GM18498 (cell line): Measurements from ENCODE around the gene DSCAML1.

Experiments
- ATAC-seq: cut with Tn5 transposase; IDR thresholded peaks from one replicate; pipeline ENCODE4 v1.9.1; 2021; ENCODE audit warnings: mild to moderate bottlenecking, moderate library complexity; ENCODE audit not compliant: unreplicated experiment

DSCAML1 gene

DNA sequence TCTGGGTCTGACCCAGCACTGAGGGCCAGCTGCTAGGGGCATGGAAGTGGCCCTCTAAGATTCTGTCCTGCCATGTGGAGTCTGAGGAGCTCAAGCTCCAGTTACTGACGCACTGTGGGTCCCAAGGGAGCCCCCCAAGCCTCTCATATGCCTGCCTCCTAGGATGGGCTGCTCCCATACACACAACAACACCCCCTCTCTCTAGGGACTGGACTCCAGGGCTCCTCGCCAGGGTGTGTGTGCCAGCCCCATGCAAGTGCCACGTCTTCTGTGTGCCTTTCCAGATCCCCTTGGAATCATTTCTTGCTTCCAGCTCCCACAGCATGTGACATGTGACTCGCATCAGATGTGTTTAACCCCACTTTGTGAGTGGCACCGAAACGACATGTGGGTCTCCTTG lies 234.9 kb downstream of the DSCAML1 start:
- no peak for ATAC-seq

DNA sequence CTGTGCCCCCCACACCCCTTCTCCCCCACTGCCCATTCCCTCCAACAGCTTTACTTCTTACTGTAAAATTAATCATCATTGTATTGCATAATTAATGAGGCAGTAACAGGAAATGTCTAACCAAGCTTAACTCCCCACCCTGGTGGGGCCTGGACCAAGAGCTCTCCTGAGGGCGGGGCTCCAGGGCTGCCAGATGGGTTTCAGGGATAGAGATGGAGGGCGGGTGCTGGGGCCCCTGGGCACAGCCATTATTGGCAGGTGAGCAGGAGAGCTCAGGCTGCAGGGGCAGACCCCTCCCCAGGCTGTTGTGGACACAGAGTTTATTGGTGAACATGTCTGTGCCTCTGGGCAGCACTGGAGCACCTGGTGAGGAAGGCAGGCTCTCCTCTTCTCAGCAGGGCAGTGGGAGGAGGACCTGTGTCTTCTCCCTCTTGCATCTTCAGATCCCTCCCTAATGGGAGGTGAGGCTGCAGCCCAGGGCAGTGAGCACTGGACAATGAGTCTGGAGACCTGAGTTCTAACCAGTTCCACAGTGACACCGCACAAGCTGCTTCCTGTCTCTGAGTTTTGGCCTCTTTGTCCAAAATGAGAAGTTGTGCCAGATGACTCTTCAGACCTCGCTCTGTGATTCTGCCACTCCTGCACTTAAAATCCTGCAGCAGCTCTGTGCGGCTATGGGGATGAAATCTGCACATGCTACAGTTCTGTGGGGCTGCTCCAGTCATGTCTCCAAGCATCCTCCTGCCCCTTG lies 236.1 kb downstream of the DSCAML1 start:
- no peak for ATAC-seq

DNA sequence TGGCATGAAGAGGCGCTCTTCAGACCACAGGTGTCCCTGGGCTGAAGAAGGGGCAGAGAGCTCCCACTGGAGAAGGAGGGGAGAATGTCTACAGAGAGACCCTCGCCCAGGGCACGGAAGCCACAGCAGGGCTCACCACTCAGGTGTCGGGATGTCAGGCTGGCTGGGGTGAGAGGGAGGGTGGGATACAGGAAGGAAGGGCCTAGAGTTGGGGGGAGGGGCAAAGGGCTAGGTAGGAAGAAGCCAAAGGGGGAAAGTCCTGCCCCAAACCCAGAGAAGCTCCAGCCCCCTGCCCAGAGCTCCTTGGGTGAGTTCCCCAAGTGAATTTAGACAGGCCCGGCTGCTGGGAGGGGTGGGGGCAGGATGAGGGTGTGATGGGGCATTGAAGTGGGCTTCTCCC lies 237.3 kb downstream of the DSCAML1 start:
- ATAC-seq, result no peak

DNA sequence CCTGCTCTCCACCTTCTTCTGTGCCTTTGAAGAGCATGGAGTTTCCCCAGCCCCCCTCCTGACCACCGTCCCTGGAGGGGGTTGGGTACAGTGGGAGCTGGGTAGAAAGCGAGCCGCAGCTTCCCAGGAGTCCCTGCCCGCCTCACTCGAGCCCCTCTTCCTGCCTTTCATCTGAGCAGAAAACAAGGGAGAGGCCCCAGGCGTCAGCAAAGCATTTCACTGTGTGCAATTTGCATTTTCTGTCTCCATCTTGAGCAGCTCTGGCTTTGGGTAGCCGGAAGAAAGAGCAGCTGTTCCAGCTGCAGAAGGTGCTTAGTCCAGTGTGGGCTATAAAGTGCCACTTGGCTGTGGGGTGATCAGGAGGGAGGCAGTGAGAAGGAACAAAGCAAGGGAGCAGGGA lies 239.7 kb downstream of the DSCAML1 start:
- no peak for ATAC-seq

DNA sequence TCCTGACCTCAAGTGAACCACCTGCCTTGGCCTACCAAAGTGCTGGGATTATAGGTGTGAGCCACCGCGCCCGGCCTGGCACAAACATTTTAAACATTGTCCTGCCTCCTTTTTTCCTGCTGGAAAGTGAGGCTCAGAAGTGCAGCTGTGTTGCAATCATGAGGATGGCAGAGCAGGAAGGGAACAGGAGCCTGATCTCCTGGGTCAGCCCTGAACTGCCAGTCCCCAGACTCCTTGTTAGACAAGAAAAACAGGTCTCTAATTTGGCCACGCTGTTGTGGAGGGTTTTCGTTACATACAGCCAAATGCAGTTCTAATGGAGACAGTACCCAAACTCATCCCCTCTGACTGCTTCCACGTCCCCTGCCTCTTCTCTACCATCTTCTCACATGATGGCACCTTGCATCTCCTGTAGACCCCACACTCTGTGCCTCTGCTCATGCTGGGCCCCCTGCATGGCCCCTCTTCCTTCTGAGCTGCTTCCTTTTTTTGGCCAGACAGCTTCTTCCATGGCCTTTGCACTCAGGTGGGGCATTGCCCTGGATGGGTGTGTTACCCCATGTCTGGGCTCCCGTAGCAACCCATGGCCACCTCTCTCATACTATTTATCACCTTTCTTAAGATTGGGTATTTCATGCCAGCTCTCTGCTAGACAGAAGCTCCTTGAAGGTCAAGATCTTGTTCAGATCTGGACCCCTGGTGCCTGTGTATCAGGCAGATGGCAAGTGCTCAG lies 242.2 kb downstream of the DSCAML1 start:
- ATAC-seq, result no peak

DNA sequence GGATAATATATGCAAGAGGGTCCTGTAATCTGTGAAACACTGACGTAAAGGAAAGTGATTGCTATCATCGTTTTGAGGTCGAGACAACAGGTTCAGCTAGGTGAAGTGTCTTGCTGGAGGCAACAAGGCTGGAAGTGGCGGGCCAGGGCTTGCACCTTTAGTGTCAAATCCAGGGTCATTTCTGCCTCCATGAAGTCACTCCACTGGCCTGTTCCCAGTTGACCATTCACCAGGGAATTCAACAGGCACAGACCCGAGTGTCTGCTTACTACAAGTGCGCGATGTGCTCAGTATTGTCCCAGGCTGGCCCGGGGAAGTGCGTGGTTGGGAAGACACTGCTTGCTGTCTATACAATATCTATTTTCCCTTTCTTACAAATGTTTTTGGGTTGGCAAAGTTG lies 244.4 kb downstream of the DSCAML1 start:
- no peak for ATAC-seq

DNA sequence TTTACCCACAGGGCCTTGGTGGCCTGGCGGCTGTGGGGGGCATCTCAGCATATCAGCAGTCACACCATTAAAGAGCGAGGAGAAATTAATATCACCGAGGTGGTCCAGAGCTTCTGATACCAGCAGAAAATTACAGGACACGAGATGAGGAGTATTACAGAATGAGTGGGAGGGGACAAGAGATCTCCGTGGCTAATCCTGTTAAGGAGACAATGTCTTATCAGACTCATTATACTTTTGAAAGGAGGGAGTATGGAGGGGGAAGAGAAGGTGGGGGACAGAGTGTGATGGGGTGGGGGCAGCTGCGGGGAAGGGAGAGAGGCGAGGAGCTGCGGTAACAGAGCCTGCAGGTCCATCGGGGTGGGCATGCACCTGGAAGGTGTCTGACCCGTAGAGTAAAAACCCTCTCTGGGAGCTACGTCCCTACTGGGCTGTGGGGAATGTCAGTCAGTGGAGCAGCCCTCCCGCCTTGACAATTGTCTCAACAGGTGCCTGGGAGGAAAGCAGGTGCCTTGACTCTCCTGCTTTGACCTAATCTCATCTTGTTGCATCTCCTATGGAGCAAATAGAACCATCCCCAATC lies 245.2 kb downstream of the DSCAML1 start:
- no peak for ATAC-seq

DNA sequence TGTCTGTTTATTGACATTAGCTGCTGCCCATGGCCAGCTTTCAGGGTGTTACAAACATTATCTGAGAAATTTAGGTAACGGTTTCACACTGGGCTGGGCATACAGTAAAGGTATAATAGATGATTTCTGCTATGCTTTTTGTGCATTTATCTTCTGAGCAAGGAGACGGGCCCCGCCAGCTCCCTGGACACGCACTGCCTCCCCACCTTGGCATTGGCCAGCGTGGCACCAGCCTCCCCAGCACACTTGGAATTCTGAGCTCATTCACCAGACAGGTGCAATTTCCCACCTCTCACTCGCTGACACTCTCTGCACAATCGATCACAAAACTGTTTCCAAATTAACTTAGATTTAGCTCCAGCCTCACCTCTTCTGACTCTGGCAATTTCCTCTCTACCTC lies 246.6 kb downstream of the DSCAML1 start:
- no peak for ATAC-seq

DNA sequence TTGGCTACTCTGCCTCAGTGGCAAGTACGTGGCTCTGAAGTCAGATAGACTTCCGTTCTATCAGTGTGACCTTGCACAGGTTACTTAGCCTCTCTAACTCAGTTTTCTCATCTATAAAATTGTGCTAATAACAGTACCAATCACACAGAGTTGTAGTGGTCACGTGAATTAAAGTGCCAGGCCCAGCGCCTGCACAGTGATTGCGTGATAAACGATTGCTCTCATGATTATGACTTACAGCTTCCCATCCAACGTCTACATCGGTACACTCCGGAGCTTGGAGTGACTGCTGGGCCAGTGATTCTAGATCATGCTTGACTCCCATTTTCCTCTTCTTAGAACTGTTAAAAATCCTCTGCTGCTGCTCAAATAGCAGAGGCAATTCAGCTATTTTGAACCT lies 247.6 kb downstream of the DSCAML1 start:
- ATAC-seq, result no peak

DNA sequence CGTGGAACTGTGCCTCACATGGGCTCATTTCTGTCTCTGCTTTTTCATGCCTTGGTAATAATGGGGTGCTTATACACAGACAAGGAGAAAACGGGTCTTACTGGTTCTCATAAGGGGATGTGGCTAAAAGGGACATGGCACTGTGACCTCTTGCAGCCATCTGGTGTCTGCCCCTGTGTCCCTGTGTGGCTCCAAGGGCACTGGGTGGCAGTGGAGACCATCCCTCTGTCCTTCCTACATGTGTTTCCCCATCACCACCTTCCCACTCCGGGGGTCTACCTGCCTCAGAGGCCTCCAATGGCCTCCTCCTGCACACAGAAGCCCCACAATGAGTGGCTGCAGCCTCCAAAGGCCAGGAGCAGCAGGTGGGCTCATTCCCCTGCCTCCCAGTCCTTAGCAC lies 248.1 kb downstream of the DSCAML1 start:
- no peak for ATAC-seq

DNA sequence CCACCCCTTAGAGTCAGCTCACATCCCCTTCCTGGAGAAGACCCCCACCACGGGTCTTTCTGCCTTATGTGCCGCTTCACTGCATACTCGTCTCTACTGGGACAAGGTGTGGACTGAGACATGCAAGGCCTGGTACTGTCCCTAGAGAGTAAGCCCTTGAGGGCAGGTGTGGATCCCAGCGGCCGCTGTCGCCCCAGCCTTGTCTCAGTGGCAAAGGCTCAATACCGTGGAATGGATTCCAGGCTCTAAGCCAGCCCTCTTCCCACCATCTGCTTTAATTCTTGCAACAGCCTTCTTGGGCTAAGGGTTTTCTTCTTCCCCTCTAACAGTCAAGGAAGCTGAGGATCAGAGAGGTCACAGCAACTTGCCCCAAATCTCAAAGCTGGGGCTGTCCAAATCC lies 249.1 kb downstream of the DSCAML1 start:
- ATAC-seq, result no peak

DNA sequence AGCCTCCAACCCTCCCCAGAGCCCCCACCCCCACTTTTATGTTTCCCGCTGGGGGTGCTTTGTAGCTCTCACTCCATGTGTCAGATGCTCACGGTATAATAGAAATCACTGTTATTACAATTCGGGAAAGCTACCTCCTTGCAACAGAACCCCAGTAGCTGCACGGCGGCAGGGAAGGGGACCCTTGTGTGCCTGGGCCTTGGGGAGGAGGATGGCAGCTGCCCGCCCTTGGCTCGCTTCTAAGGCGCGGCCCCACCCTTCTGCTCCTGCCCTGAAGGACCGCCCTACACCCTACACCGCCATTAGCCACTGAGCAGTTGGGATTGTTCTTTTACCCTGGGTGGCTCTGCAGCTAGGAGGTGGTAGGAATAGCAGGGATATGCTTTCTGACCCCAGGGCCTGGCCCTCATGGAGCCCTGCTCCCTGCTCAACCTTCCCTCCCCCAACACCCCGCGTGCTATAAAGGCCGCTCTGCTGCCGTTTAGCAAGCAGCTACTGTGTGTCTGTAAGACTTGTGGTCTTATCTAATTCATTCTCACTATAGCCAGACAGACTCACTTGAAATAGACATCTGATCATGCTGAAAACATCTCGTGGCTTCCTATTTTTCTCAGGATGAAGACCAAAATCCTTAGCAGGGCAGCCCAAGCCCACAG lies 249.7 kb downstream of the DSCAML1 start:
- no peak for ATAC-seq

DNA sequence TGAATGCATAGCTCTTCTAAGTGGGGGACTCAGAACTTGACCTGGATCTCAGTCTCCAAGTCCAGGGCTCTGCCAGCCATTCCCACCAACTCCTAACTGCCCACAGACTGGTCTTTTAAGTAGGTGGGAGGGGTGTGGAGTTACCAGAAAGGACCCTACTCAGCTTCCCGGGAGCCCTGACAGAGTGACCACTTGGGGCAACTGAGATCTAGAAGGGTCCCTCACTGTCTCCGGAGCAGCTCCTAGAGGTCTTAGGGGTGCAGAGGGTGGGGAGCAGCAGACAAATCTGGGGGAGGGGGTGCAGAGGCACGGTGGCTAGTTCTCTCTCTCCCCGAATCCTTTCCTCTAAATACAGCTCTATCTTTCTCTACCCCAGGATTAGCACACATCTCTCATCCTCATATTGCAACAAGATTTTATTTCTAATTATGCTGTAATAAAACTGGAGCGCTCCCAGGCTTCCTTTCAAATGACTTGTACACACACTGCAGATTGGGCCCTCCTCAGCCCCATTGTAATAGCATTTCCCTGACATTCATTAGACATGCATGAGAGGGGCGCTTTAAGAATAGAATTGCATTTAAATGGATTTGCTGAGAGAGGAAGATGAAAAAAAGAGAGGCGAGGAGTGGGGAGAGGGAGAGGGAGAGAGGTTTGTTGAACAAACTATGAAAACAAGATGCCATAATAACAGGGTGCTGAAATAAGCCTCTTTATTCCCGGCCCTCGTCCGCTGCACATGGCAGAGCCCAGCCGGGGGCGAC lies 250.4 kb downstream of the DSCAML1 start:
- ATAC-seq, result no peak

DNA sequence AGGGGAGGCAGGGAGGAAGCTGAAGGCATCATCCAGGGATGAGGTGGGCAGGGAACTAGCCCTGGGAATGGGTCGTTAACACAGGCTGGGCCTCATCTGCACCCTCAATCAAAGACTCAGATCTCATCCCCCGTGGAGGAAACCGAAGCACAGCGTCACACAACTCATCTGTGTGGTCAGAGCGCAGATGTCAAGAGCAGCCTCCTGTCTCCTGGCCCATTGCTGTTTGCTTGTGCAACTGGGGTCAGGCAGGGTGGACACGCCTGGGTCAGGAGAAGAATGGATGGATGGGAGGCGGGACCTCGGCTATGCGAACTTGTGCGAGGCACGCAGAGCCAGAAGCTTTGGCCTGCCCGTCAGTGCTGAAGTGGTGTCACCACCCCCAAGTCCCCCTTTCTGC lies 251.3 kb downstream of the DSCAML1 start:
- ATAC-seq, result no peak

DNA sequence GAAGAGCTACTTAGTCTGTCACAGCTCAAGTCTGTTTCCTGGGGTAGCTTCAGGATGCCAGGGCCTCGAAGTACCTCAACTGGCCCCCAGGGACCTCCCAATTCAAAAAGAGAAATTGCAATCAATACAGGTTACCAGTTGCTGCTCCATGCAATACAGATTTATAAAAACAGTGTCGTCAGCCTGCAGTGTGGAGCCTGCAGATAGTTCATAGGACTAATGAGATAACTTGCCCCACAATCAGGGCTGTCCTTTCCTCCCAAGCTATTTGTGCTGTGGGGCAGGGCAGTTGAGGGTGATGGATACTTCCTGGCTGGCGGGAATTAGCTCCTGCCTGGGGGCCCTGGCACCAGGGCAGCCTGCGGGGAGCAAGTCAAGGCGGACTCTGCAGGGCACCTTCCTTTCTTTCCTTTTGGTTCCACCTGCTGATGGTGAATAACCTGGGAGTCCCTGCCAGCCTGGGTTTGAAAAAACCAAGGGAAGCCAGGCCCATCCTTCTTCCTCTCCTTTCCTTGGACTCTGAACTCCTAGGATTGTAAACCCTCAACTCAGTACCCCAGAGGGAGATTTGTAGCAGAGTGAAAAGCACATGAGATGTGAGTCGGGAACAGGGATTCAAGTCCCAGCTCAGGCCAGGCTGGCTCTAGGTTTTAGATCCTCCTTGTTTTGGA lies 252.8 kb downstream of the DSCAML1 start:
- ATAC-seq, result no peak

DNA sequence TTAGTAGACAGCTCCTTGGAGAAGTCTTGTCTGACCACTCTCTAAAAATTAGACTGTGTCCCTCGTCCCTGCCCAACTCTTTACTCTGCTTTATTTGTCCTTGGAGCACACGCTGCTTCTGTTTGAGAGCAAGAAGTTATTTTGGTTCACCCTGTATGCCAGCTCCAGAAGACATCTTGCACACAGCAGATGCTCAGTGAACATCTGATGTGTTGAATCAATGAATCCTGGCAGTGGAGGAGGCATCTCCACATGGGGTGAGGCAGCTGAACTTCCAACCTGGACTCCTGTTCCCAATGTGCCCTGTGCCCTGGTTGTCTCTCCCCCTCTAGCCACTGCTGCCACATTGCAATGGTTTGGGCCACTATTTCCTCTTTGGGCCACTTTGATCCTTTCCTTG lies 255.8 kb downstream of the DSCAML1 start:
- ATAC-seq, result no peak

DNA sequence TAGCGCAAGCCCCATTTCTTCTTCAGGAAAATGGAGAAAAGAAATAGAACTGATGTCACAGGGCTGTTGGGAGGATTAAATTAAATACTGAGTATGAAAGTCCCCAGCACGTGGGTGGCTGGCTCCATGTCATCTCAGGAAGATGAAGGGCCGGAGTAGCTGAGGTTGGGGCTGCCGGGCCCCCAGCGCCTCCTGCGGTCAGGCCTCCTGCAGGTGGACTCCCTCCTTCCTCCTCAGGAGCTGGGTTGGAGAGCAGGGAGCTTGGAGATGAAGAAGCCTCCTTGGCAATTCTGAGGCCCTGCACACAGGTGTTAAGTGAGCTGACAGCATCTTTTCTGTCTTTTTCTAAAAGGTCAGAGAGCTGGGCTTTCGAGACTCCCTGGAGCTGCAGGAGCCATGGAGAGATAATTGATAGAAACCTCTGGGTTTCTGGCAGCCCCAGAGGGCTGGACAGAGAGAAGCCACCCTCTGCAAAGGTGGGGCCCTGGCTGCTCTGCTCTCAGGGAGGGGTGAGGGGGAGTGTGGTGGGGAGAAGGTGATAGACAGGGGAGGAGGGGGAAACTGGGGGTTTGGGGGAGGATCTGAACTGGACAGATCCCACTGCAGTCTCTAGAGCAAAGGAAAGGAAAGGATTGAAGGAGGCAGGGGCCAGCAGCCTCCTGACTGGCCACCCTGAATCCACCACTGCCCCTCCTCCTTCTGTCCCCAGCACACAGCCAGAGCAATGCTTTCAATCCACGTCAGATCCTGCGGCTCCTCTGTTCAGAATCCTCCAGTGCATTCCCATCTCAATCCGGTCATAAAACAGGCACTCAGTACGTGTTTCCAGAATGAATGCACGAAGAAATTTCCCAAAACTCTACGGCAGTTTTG lies 258.5 kb downstream of the DSCAML1 start:
- ATAC-seq, result no peak

DNA sequence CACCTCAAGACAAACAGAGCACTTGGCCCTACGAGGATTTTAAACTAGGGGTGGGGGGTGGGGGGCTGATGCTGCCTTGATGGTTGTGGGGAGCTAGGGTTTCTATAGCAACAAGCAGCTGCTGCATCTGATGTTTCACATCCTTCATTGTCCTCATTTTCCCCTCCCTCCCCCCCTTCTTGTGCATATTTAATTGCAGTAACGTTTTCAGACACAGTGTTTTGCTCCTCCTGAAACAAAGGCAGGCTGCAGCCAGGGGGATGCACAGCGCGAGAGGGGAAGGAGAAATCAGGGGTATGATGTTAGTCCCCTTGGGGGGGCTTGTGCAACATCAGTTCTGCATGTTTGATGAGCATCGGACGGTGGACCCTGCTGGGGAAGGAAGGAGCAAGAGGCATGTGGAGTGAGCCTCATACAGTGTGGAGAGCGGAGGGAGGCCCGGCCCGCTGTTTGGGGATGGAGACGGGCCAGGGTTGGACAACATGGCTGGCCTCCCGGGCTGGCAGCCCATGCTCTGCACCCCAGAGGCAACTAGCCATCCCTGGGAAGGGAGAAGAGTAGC lies 261.1 kb downstream of the DSCAML1 start:
- ATAC-seq, result no peak

DNA sequence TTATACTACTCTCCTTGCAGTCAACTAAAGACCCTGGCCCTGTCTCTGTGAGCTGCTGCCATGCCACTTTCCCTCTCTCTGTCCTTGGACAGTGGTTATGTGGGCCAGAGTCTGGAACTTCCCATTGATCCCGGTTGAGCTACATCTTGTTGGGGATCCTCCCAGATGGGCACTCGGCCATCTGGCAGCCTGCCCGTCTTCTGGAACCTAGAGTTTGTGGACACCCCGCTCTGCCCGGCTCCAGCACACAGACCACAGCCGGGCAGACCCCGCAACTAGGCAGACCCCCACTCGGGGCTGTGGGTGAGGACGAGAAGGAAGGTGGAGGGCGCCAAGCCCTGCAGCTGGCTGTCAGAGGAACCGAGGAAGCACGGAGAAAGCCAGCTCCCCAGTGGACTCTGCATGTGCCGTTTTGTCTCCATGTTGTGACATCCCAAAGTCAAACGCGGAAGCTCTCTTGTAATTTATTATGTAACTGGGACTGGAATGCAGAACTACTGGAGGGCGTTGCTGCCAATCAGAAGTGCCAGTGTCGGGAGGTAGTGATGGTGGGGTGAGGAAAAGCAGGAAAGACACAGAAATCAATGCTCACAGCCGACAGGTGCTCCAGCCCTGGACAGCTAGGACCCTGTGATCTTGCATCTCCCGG lies 261.7 kb downstream of the DSCAML1 start:
- no peak for ATAC-seq
